M059J (cell line): Measurements from ENCODE around the gene XXYLT1. TPM values are rescaled to one million over a fixed set of nuclear protein-coding genes. Genes with fewer than 3 reads are reported as not detected.
A peak's percentile ranks its signal among the peaks of the same experiment; 100 is the strongest.
"Not testable (repeated sequence)": the region's sequence is repeated elsewhere in the genome, so short reads cannot be mapped to it uniquely, and the experiment has no call there.

Experiments
- DNase-seq: peaks from one replicate; pipeline ENCODE4 v3.0.0-alpha.2; 2012; ENCODE audit warnings: low read depth
- total RNA-seq: library from RNA; depleted of rRNA; stranded (reverse); fragments of >200 nt; shearing (Covaris generic); gene quantifications from 2 replicates; pipeline ENCODE4 v1.2.3, GENCODE V29; 2014

Gene XXYLT1
- total RNA-seq, 1 experiment from 2014 or later: 53.8 TPM

- no peak for DNase-seq
Measured at GRCh38 chr3:195043607-195044339, 227.2 kb downstream of the XXYLT1 start.

DNA sequence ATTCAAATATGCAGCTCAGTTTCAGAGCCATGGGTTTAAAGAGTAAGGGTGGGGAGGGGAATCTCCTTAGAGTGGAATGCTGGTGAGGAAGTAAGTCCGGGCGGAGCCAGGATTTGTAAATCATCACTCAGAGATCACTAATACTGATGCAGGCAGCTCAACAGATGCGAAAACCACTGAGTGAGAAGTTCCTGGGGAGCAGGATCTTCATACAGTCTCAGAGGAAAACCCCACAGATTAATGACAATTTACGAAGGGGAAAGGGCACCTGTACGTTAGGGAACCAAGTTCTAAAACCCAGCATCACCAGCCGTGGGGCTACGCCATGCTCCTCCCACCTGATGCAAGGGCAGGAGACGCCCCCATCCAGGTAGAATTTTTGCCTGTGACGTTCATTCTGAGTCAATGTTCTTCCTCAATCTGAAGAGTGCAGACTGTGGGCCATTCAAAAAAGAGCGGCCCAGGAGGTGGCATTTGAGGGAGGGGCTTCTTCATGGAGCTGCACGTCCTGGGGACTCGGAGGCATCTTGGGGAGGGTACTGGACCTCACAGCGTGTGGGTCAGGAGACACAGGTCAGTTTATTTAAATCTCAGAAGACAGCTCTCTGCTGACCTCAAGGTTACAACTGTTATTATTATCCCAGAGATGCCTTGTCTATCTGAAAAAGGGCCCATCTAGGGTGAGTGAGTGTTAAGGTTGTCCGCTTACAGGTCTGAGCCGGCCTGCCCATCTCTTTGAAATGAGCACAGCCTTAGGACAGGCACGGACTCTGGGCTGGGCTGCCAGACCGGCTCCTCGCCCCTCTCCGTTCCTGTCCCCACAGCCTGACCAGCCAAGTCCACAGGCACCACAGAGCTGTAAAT lies 228.0 kb downstream of the XXYLT1 start:
- DNase-seq: no peak

DNA sequence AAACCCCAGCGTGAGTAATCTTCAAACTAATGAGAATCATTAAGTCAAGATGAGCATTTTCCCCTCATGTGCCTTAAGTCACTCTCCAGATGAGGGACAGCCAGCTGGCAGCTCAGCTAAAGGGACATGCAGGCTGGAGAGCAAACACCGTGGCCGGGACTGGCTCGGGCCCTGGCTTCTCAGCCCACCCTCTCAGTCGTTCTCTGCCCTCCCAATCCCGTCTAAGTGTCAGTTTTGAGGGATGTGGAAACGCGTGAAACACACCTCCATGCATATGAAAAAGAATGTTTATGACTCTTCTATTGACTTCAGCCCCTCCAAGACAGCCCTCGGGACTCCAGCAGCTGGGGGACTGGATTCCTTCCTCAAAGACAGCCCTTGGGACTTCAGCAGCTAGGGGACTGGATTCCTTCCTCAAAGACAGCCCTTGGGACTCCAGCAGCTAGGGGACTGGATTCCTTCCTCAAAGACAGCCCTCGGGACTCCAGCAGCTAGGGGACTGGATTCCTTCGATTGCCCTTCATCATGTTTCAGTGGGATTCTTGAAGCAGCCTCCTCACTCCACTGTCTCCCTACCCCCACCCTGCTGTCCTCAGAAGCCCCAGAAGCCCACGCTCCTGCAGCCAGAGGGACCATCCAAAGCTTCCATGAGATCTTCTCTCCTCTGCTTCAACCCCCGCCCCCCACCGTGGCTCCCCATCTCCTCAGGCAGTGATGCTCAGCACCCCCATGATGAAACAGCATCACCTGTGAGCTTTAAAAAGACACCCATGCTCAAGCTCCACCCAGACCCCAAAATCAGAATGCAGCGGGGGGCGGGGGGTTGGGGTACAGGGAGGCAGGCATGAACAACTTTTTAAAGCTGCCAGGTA lies 228.9 kb downstream of the XXYLT1 start:
- DNase-seq: no peak

- peak; percentile 65 for DNase-seq
Measured at GRCh38 chr3:195040773-195041520, 230.0 kb downstream of the XXYLT1 start.

GRCh38 chr3:195040094-195040493 lies 230.9 kb downstream of the XXYLT1 start:
- no peak for DNase-seq

DNA sequence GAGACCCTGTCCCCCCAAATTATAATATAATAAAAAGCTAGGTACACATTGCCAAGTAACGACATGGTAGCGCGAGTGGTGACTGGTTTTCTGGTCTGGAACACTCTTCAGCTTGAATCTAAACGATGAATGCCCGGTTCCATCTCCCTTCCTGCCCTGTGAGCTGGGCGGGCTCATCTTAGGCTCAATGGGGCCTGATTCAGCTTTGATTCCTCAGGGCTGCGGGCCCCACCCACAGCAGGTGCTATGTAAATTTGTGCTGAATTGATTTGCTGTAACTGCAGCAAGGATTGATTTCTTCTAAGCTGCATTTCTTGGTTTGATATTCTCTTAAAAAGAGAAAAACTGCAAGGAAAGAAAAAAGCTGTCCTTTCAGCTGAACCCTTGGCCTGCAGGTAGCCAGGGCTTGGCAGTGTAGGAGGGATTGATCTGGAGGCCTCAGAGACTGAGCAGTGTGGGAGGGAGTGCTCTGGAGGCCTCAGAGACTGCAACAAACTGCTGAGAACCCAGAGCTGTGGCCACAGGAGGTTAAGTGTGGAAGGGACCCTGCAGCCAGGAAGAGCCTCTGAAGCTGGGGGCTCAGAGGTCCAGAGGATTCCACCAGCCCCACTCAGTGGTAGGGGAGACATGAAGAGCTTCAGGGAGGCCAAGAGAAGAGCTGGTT lies 231.6 kb downstream of the XXYLT1 start:
- no peak for DNase-seq

DNA sequence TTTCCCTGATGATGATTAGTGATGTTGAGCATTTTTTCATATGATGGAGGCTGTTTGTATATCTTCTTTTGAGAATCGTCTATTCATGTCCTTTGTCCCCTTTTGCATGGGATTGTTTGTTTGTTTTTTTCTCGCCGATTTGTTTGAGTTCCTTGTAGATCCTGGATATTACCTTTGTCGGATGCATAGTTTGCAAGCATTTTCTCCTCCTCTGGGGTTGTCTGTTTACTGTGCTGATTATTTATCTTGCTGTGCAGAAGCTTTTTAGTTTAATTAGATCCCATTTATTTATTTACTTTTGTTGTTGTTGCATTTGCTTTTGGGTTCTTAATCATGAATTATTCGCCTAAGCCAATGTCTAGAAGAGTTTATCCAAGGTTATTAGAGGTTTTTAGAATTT lies 232.8 kb downstream of the XXYLT1 start:
- no peak for DNase-seq

- DNase-seq: not testable (repeated sequence)
Measured at GRCh38 chr3:195037586-195037985, 233.4 kb downstream of the XXYLT1 start.

GRCh38 chr3:195036974-195037373 lies 234.0 kb downstream of the XXYLT1 start:
- DNase-seq: no peak

DNA sequence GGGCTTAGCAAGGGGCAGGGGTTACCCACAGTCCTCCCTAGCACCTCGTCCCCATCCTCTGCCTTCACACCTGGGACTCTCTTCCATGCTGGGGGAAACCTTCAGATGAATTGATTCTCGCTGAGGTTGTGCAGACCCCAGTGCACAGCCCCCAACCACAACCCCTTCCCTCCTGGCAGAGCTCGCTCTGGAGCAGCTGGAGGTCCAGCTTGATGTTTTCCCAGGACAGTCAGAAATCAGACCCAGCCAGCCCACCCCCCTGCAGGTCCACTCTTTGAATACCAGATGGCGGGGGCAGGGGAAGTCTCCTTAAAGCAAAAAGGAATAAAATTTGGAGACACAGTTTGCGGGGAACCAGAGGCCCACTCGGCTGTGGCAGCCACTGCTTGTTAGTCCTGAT lies 234.4 kb downstream of the XXYLT1 start:
- no peak for DNase-seq

GRCh38 chr3:195036203-195036505 lies 234.8 kb downstream of the XXYLT1 start:
- DNase-seq: no peak

DNA sequence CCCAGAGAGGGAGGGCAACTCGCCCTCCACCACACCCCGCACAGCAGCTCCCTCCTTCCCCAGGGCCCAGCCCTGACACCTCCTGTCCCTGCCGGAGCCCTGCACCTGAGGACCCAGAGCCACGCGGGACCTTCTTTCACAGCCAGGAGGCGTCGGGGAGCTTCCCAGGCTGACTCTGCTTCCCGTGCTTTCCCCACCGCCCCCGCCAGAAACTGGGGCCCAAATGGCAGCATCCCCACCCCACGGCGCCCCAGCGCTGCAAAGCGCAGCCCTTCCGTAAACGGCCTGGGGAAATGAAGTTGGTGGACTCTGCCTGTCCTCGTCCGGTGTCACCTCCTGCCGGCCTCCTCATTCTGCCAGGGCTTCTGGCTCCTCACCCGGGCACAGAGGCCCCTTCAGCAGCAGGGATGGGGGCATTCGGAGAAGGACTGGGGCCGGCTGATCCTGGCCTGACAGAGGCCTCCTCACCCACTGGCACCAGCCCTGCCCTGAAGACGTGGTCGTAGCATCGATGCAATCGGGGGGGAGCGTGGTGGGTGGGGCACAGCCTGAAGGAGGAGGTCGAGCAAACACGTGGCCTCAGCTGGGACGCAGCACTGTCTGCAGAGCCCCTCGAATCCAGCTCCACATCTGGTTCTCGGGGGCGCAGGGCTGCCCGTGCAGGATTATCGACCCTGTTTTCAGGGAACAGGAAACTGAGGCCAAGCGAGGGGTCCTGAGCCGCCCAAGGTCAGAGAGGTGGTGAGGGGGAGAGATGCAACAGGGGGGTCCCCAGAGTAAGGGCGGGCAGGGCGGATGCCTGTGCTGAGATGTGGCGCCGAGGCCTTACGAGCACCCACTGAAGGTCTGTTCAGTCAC lies 235.4 kb downstream of the XXYLT1 start:
- DNase-seq: no peak

DNA sequence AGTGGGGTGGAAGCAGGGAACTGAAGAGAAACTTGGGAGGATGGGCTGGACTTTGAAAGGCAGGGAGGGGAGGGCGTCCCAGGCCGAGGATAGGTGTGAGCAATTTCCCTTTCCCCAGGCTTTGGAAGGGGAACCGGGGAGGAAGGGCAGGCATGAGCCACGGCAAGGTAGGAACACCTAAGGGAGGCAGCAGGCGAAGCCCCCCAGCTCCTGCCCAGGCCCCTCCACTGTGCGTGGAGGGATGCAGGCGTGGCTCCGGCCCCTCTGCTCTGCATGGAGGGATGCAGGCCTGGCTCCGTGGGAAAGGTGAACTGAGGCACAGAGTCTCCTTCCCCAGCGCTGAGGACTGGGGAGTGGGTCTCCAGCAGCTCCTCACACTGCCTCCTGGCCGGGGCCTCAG lies 236.4 kb downstream of the XXYLT1 start:
- DNase-seq: no peak

DNA sequence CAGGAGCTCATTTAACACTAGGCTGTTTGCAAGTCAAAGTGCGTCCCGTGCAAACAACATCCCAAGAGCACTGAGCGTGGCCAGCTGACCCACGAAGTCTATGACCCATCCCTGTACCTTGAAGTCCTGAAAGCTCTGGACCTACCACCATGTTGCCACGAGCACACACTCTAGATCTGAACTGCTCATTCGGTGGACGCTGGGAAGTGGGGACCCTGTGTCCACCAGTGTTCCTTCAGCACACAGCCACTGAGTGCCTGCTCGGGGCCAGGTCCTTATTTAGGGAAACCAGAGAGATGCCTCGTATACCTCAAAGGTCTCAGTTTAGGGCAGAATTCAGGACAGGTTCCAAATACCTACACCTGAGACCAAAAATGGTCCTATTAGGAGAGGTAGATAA lies 236.9 kb downstream of the XXYLT1 start:
- DNase-seq: no peak

GRCh38 chr3:195033531-195034091 lies 237.3 kb downstream of the XXYLT1 start:
- peak; percentile 83 for DNase-seq

DNA sequence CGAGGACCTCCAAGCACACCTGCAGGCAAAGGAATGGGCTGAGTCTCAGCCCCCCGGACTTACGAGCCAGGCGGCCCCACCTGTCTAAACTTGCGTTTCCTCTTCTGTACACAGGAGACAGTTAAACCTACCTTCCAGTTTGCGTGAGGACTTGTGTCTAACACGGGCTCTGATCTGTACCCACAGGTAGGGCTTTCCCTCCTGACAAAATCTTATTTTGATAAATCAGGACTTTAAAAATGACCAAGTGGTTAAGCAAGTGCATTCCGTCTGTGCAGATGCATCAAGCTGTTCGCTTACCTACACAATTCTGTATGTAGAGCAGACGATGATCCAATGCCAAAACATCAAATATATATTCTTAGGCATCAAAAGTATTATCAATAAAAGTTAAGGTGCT lies 238.0 kb downstream of the XXYLT1 start:
- no peak for DNase-seq

GRCh38 chr3:195032106-195032759 lies 238.7 kb downstream of the XXYLT1 start:
- no peak for DNase-seq

DNA sequence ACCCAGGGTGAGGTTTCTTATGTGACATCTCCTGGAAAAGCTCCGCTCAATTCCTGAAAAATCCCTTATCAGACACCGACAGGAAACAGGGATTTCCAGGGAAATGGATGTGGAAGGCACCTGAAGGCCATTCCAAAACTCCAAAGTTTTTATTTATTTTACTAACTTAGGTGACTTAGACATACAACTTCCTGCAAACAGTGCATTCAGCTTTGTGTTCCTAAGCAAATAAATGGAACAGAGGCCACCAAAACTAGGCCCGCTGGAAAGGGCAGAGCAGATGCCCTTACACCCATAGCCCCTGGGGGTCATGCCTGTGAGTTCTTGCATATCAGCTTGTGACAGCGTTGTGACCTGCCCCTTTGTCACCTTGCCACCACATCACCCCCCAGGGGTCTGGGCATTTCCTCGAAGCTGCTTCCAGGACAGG lies 239.4 kb downstream of the XXYLT1 start:
- no peak for DNase-seq

GRCh38 chr3:195030791-195031321 lies 240.1 kb downstream of the XXYLT1 start:
- peak; percentile 96 for DNase-seq
